ENCODE data around the gene TLL2. TPM values are rescaled to one million over a fixed set of nuclear protein-coding genes. Genes with fewer than 3 reads are reported as not detected.

TLL2 gene
- total RNA-seq, 4 donors from 2014 or later = 0.40 to 0.62 TPM; not detected in 2

DNA sequence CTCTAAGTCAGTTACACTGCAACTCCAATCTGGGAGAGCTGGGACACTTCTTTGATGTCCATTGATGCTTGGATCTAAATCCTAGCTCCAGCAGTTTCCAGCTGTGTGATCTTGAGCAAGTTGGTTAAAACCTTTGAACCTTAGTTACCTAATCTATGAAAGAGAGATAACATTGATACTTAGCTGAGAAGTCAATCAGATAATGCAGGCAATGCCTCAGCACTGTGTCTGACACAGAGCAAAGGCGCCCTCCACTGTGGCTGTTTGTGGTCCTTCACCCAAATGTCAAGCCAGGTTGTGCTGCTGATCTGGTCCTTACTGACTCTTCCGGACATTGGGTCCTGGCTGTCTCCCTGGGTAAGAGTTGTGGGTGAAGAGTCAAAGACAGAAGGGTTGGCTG lies 189.3 kb downstream of the TLL2 start:
- TF ChIP-seq, protein P1, sequence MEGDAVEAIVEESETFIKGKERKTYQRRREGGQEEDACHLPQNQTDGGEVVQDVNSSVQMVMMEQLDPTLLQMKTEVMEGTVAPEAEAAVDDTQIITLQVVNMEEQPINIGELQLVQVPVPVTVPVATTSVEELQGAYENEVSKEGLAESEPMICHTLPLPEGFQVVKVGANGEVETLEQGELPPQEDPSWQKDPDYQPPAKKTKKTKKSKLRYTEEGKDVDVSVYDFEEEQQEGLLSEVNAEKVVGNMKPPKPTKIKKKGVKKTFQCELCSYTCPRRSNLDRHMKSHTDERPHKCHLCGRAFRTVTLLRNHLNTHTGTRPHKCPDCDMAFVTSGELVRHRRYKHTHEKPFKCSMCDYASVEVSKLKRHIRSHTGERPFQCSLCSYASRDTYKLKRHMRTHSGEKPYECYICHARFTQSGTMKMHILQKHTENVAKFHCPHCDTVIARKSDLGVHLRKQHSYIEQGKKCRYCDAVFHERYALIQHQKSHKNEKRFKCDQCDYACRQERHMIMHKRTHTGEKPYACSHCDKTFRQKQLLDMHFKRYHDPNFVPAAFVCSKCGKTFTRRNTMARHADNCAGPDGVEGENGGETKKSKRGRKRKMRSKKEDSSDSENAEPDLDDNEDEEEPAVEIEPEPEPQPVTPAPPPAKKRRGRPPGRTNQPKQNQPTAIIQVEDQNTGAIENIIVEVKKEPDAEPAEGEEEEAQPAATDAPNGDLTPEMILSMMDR (IDR thresholded peaks at IDR 0.05) = no peak
- TF ChIP-seq POLR2A (IDR thresholded peaks at IDR 0.05) = no peak
- WGBS, 2 donors = 72 to 79% methylated on average over 2 of the region's 2 CpGs
- Histone ChIP-seq H3K9me3 (no peaks in the 10 kb centered on the region), H3K36me3 (no peaks in the 10 kb centered on the region), H3K4me1 (no peaks in the 10 kb centered on the region), H3K27ac (no peak overlapping the region), H3K4me3 (no peak overlapping the region), H3K27me3 (peaks cover 0 to 58% (median 0%) of the 10 kb centered on the region in 4 donors)
- no peak for DNase-seq
- intact Hi-C loops (cut with DNase I) = no loop called here

DNA sequence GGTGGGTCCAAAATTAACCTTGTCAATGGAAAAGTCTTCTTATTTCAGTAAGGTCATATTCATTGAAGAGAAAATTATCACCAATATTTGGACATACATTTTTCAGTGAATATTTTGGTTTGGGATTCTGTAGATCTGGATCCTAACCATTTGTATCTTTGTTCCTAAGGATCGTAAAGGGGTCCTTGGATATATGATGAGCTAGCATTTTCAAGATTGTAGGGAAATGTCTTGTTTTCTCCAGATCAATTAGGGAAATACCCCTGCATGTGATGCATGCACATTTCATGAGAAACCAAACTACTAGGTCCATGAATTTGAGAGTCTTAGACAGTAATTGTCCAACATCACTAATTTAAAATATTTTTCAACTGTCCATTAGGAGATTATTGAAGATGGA lies 191.5 kb downstream of the TLL2 start:
- Histone ChIP-seq H3K27me3 (peaks cover 0 to 45% (median 0%) of the 10 kb centered on the region in 4 donors), H3K36me3 (no peaks in the 10 kb centered on the region), H3K4me3 (no peak overlapping the region), H3K9me3 (no peaks in the 10 kb centered on the region), H3K27ac (no peak overlapping the region), H3K4me1 (no peaks in the 10 kb centered on the region)
- TF ChIP-seq, protein P1 (IDR thresholded peaks at IDR 0.05) = no peak
- TF ChIP-seq POLR2A (IDR thresholded peaks at IDR 0.05) = no peak
- no peak for DNase-seq
- WGBS, 2 donors = 81 to 82% methylated on average over 1 of the region's 1 CpG
- intact Hi-C loops (cut with DNase I) = no loop called here

- TF ChIP-seq, protein P1 (IDR thresholded peaks at IDR 0.05) = no peak
- no peak for TF ChIP-seq POLR2A (IDR thresholded peaks at IDR 0.05)
- Histone ChIP-seq H3K36me3 (no peaks in the 10 kb centered on the region), H3K27ac (no peak overlapping the region), H3K9me3 (no peaks in the 10 kb centered on the region), H3K27me3 (peaks cover 0 to 42% (median 0%) of the 10 kb centered on the region in 4 donors), H3K4me3 (no peak overlapping the region), H3K4me1 (no peaks in the 10 kb centered on the region)
- 39 to 43% methylated on average over 3 to 5 of the region's 5 CpGs for WGBS, 2 donors
- intact Hi-C loops (cut with DNase I) = no loop called here
- DNase-seq = no peak
Measured at GRCh38 chr10:96321822-96322221, 191.9 kb downstream of the TLL2 start.

DNA sequence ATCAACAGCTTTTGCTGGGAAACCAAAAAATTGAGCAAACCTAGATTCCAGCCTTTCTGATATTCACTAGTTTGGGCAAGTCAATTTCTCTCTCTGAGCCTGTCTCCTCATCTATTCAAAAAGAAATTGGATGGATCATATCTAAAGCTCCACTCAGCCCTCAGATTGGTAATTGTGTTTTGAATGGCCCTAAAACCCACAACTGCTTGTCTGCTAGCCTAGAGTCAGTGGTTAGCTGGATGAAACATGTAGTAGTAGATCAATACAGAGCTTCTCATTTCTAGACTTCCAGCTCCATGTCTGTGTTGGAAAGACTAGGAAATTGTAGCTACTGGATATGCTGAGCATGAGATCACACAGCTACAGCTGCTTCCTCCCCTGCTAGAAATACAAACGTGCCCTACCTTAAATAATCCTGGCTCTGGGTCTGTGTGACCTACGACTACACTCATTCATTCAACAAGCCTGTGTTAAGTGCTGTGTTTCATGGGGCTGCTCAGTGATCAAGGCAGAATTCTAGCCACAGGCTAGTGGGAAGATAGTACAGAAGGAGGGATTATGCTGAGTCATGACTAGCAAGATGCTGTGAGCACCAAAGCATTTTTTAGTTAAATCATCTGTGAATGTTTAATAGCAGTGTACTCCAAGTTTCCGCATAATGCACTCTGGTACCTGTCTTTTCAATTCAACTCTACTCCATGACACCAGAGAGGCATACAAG lies 193.8 kb downstream of the TLL2 start:
- no peak overlapping the region for H3K4me3 ChIP-seq
- intact Hi-C loops (cut with DNase I) = no loop called here
- no peaks in the 10 kb centered on the region for H3K36me3 ChIP-seq
- H3K4me1 ChIP-seq = no peaks in the 10 kb centered on the region
- no peak for TF ChIP-seq POLR2A (IDR thresholded peaks at IDR 0.05)
- TF ChIP-seq, protein P1 (IDR thresholded peaks at IDR 0.05) = no peak
- no peak for DNase-seq
- H3K27ac ChIP-seq = no peak overlapping the region
- peaks cover 0 to 39% (median 0%) of the 10 kb centered on the region in 4 donors for H3K27me3 ChIP-seq
- WGBS, 2 donors = 30 to 42% methylated on average over 3 of the region's 3 CpGs
- no peaks in the 10 kb centered on the region for H3K9me3 ChIP-seq

- H3K9me3 ChIP-seq = no peaks in the 10 kb centered on the region
- H3K36me3 ChIP-seq = no peaks in the 10 kb centered on the region
- 71 to 74% methylated on average over 4 of the region's 4 CpGs for WGBS, 2 donors
- peaks cover 0 to 22% (median 0%) of the 10 kb centered on the region in 4 donors for H3K27me3 ChIP-seq
- no peak overlapping the region for H3K4me3 ChIP-seq
- no peak for DNase-seq
- intact Hi-C loops (cut with DNase I) = no loop called here
- H3K4me1 ChIP-seq = no peaks in the 10 kb centered on the region
- TF ChIP-seq POLR2A (IDR thresholded peaks at IDR 0.05) = no peak
- TF ChIP-seq, protein P1 (IDR thresholded peaks at IDR 0.05) = no peak
- no peak overlapping the region for H3K27ac ChIP-seq
Measured at GRCh38 chr10:96317067-96317833, 196.5 kb downstream of the TLL2 start.

Data from esophagus squamous epithelium (tissue), 5 donors.